Measurements from ENCODE around the gene ZP2. TPM values are rescaled to one million over a fixed set of nuclear protein-coding genes. Genes with fewer than 3 reads are reported as not detected.

The ZP2 gene
- total RNA-seq, 1 donor from 2014 or later: not detected

GRCh38 chr16:21150375-21151001 is 60.9 kb downstream of the ZP2 start, which contains the start of gene DNAH3:
TSS of gene DNAH3 (minus strand) at chr16:21150846. CDS start at chr16:21150319, 527 bp downstream.
- DNase-seq (ENCODE audit: low read depth): peak; percentile 94

Other genes with a start within 250 kb of the ZP2 start
- gene DNAH3, start 60.7 kb downstream of the ZP2 start, total RNA-seq: 0.40 TPM in 1 of 2 replicates, not detected in the other
- gene LDAF1, start 52.9 kb downstream of the ZP2 start, total RNA-seq: 76.2 and 146 TPM in 2 replicates
- gene ANKS4B, start 22.1 kb upstream of the ZP2 start, total RNA-seq: not detected in 2 replicates
- gene CRYM, start 66.7 kb upstream of the ZP2 start, total RNA-seq: 4.7 and 5.0 TPM in 2 replicates